H1 (cell line): ENCODE measurements around the gene ABHD2. TPM values are rescaled to one million over a fixed set of nuclear protein-coding genes. Genes with fewer than 3 reads are reported as not detected.

Experiments
- CTCF ChIA-PET: fragments of 300-600 bp; sonication (Branson Sonifier 250); formaldehyde crosslinking; loops from one replicate; lab custom pipeline; 2021; ENCODE audit not compliant: partially characterized antibody; lab: Charles Lee
- POLR2A ChIA-PET: fragments of 300-600 bp; sonication (Branson Sonifier 250); formaldehyde crosslinking; loops from one replicate; lab custom pipeline; 2021; ENCODE audit warnings: inconsistent platforms; ENCODE audit not compliant: partially characterized antibody; lab: Charles Lee
- DNase-seq, 2 experiments: peaks; one replicate each; pipeline versions ENCODE4 v3.0.0 to v3.0.0-alpha.2; 2010 to 2022; ENCODE audit warnings: low spot score in 2 of 2, low read depth in 1 of 2, mixed read lengths in 1 of 2
- FAIRE-seq: peaks from 2 replicates; lab custom pipeline; 2011; peaks lifted over from hg19 to GRCh38; lab: Jason Lieb, UNC
- H2AFZ ChIP-seq: 2 replicates; pipeline ENCODE4 v1.8.1; 2012; ENCODE audit warnings: low read length, inconsistent platforms
- H2AK5ac ChIP-seq: 2 replicates; pipeline ENCODE4 v1.6.1; 2013; ENCODE audit warnings: low read depth, low read length
- H2BK120ac ChIP-seq: replicated peaks from 2 replicates; pipeline ENCODE3; 2013; ENCODE audit warnings: low read depth, low read length, inconsistent platforms
- H2BK12ac ChIP-seq: 2 replicates; pipeline ENCODE4 v1.6.1; 2013; ENCODE audit warnings: low read depth, low read length
- H2BK15ac ChIP-seq: 2 replicates; pipeline ENCODE4 v1.6.1; 2013; ENCODE audit warnings: low read length
- H2BK20ac ChIP-seq: 2 replicates; pipeline ENCODE4 v1.6.1; 2013; ENCODE audit warnings: low read length
- H2BK5ac ChIP-seq: 2 replicates; pipeline ENCODE4 v1.6.1; 2013; ENCODE audit warnings: low read depth, low read length
- H3K14ac ChIP-seq: 2 replicates; pipeline ENCODE4 v1.6.1; 2013; ENCODE audit warnings: inconsistent platforms; ENCODE audit not compliant: insufficient read length
- H3K18ac ChIP-seq: 2 replicates; pipeline ENCODE4 v1.6.1; 2013; ENCODE audit warnings: low read length; ENCODE audit errors: extremely low read depth
- H3K23ac ChIP-seq: 2 replicates; pipeline ENCODE4 v1.6.1; 2013; ENCODE audit warnings: inconsistent platforms; ENCODE audit not compliant: insufficient read length
- H3K23me2 ChIP-seq: 2 replicates; pipeline ENCODE4 v1.6.1; 2013; ENCODE audit warnings: low read depth, low read length
- H3K27ac ChIP-seq: 2 replicates; pipeline ENCODE4 v1.6.1; 2011; ENCODE audit warnings: low read depth, low read length, inconsistent platforms
- H3K27me3 ChIP-seq, 4 experiments: replicated peaks in 1 of 4; 1 replicate in 1 of 4; 2 replicates in 3 of 4; pipeline versions ENCODE4 v1.6.1 to v1.8.1; 2011 to 2013; ENCODE audit warnings: low read length in 3 of 4, mild to moderate bottlenecking in 3 of 4, inconsistent platforms in 2 of 4, mixed read lengths in 2 of 4, moderate library complexity in 1 of 4; ENCODE audit not compliant: control insufficient read depth in 3 of 4, insufficient read depth in 3 of 4; ENCODE audit errors: extremely low read depth in 1 of 4
- H3K36me3 ChIP-seq, 4 experiments: 2 replicates each; pipeline versions ENCODE4 v1.6.1 to v1.8.1; 2011 to 2013; ENCODE audit warnings: mild to moderate bottlenecking in 4 of 4, low read length in 3 of 4, moderate library complexity in 2 of 4, control low read depth in 1 of 4, inconsistent platforms in 1 of 4; ENCODE audit not compliant: insufficient read depth in 4 of 4, control insufficient read depth in 2 of 4
- H3K4ac ChIP-seq: replicated peaks from 2 replicates; pipeline ENCODE3; 2013; ENCODE audit warnings: low read length, low read depth, mixed read lengths, inconsistent platforms; ENCODE audit not compliant: insufficient read length
- H3K4me1 ChIP-seq, 4 experiments: replicated peaks in 1 of 4; 1 replicate in 1 of 4; 2 replicates in 3 of 4; pipeline versions ENCODE4 v1.6.1 to v1.8.1; 2011 to 2013; ENCODE audit warnings: low read length in 3 of 4, inconsistent platforms in 2 of 4, mixed read lengths in 1 of 4; ENCODE audit not compliant: insufficient read depth in 4 of 4, control insufficient read depth in 3 of 4
- H3K4me2 ChIP-seq, 2 experiments: 2 replicates each; pipeline versions ENCODE4 v1.6.1 to v1.8.1; 2011 to 2013; ENCODE audit warnings: low read depth in 2 of 2, low read length in 2 of 2, control low read depth in 1 of 2, inconsistent platforms in 1 of 2, mild to moderate bottlenecking in 1 of 2; ENCODE audit not compliant: insufficient read depth in 1 of 2
- H3K4me3 ChIP-seq, 4 experiments: fragments of 200-600, 300-600 bp in 1 of 4; sonication (generic), shearing (Covaris generic), sonication (Bioruptor Twin) in 1 of 4; 2 replicates each; pipeline versions ENCODE4 v1.5.1 to v1.8.1; 2011 to 2016; ENCODE audit warnings: low read length in 4 of 4, low read depth in 3 of 4, control low read depth in 2 of 4, inconsistent platforms in 2 of 4, mild to moderate bottlenecking in 2 of 4, mixed read lengths in 1 of 4, moderate library complexity in 1 of 4; ENCODE audit not compliant: insufficient read depth in 2 of 4; ENCODE audit errors: extremely low read depth in 1 of 4
- H3K56ac ChIP-seq: replicated peaks from 2 replicates; pipeline ENCODE3; 2013; ENCODE audit warnings: low read depth, mild to moderate bottlenecking, mixed read lengths, low read length, inconsistent platforms; ENCODE audit not compliant: insufficient read length
- H3K79me1 ChIP-seq: 2 replicates; pipeline ENCODE4 v1.6.1; 2013; ENCODE audit warnings: low read depth, low read length, control low read depth
- H3K79me2 ChIP-seq, 2 experiments: 2 replicates each; pipeline versions ENCODE4 v1.6.1 to v1.8.1; 2012 to 2013; ENCODE audit warnings: low read length in 2 of 2, mild to moderate bottlenecking in 2 of 2, inconsistent platforms in 1 of 2; ENCODE audit not compliant: insufficient read depth in 2 of 2, control insufficient read depth in 1 of 2
- H3K9ac ChIP-seq, 4 experiments: replicated peaks in 1 of 4; 1 replicate in 1 of 4; 2 replicates in 3 of 4; pipeline versions ENCODE4 v1.6.1 to v1.8.1; 2011 to 2013; ENCODE audit warnings: low read depth in 3 of 4, low read length in 3 of 4, control low read depth in 2 of 4, mild to moderate bottlenecking in 2 of 4, moderate library complexity in 2 of 4, inconsistent platforms in 1 of 4; ENCODE audit errors: extremely low read depth in 1 of 4
- H3K9me3 ChIP-seq, 2 experiments: 2 replicates each; pipeline versions ENCODE4 v1.6.1 to v1.8.1; 2012 to 2013; ENCODE audit warnings: mild to moderate bottlenecking in 2 of 2, moderate library complexity in 2 of 2, control low read depth in 1 of 2, inconsistent platforms in 1 of 2, low read depth in 1 of 2, low read length in 1 of 2, mixed read lengths in 1 of 2; ENCODE audit not compliant: insufficient read depth in 2 of 2
- H4K20me1 ChIP-seq, 2 experiments: replicated peaks in 1 of 2; 2 replicates each; pipeline versions ENCODE3 to v1.8.1; 2011 to 2013; ENCODE audit warnings: inconsistent platforms in 2 of 2, low read length in 2 of 2, mild to moderate bottlenecking in 1 of 2; ENCODE audit not compliant: insufficient read depth in 2 of 2, control insufficient read depth in 1 of 2
- H4K5ac ChIP-seq: 2 replicates; pipeline ENCODE4 v1.6.1; 2013; ENCODE audit warnings: low read length, low read depth, mixed read lengths, inconsistent platforms; ENCODE audit not compliant: insufficient read length
- H4K8ac ChIP-seq: 2 replicates; pipeline ENCODE4 v1.8.0; 2013; ENCODE audit warnings: mild to moderate bottlenecking, moderate library complexity, low read length, inconsistent platforms; ENCODE audit not compliant: insufficient read depth; ENCODE audit errors: extremely low read depth
- H4K91ac ChIP-seq: replicated peaks from 2 replicates; pipeline ENCODE3; 2013; ENCODE audit warnings: low read length, mixed read lengths, inconsistent platforms; ENCODE audit not compliant: insufficient read length
- EGR1 ChIP-seq: IDR thresholded peaks from 2 replicates; pipeline ENCODE4 v1.6.1; 2011; ENCODE audit warnings: low read depth, low read length, borderline replicate concordance
- HDAC2 ChIP-seq, 2 experiments: fragments of 300-600 bp in 1 of 2; sonication (generic) in 1 of 2; IDR thresholded peaks; 2 replicates each; pipeline ENCODE4 v1.6.1; 2011 to 2012; ENCODE audit warnings: low read depth in 2 of 2, low read length in 2 of 2, mild to moderate bottlenecking in 2 of 2, moderate library complexity in 2 of 2, borderline replicate concordance in 1 of 2, inconsistent platforms in 1 of 2
- JUN ChIP-seq: IDR thresholded peaks from 2 replicates; pipeline ENCODE4 v1.6.1; 2011; ENCODE audit warnings: low read depth, mild to moderate bottlenecking, improper control_type of control experiment, low read length
- NANOG ChIP-seq: IDR thresholded peaks from 2 replicates; pipeline ENCODE4 v1.6.1; 2011; ENCODE audit warnings: low read length, low read depth, mild to moderate bottlenecking, inconsistent platforms; ENCODE audit not compliant: insufficient read depth, poor library complexity, severe bottlenecking
- NRF1 ChIP-seq: IDR thresholded peaks from 2 replicates; pipeline ENCODE4 v1.6.1; 2011; ENCODE audit warnings: mild to moderate bottlenecking, low read depth, low read length, improper control_type of control experiment
- RAD21 ChIP-seq, 2 experiments: IDR thresholded peaks in 1 of 2; conservative IDR thresholded peaks in 1 of 2; 2 replicates each; pipeline ENCODE4 v1.6.1; 2011; ENCODE audit warnings: low read depth in 2 of 2, low read length in 2 of 2, improper control_type of control experiment in 1 of 2, inconsistent platforms in 1 of 2, mild to moderate bottlenecking in 1 of 2, moderate library complexity in 1 of 2
- RBBP5 ChIP-seq: IDR thresholded peaks from 2 replicates; pipeline ENCODE4 v1.7.1; 2012; ENCODE audit warnings: low read depth, mild to moderate bottlenecking, inconsistent platforms, low read length, moderate library complexity, borderline replicate concordance
- SUZ12 ChIP-seq: fragments of 200-600 bp; sonication (generic); IDR thresholded peaks from 2 replicates; pipeline ENCODE4 v1.6.1; 2012; ENCODE audit warnings: mild to moderate bottlenecking, inconsistent platforms, low read length, moderate library complexity, mixed read lengths
- TCF12 ChIP-seq: IDR thresholded peaks from 2 replicates; pipeline ENCODE4 v1.6.1; 2011; ENCODE audit warnings: low read depth, mild to moderate bottlenecking, low read length
- WGBS, 2 experiments: shearing (Covaris generic) in 1 of 2; methylation state at CpG; one replicate each; pipeline versions ENCODE4 v1.1.6 to v1.1.7; 2013 to 2015; ENCODE audit warnings: low lambda C conversion rate in 2 of 2, mixed read lengths in 2 of 2, inconsistent platforms in 1 of 2, low coverage in 1 of 2, missing lambda C conversion rate in 1 of 2; ENCODE audit not compliant: insufficient replicate concordance in 2 of 2, insufficient coverage in 1 of 2, insufficient read length in 1 of 2; ENCODE audit errors: extremely low coverage in 1 of 2, missing lambda C conversion rate in 1 of 2; 5-methylcytosine and 5-hydroxymethylcytosine counted together
- polyA plus RNA-seq, 7 experiments: library from polyadenylated mRNA; depleted of rRNA in 3 of 7; stranded (reverse) in 5 of 7; unstranded in 2 of 7; fragments of >200 nt in 5 of 7; fragments of 200-250 nt in 2 of 7; gene quantifications; 1 replicate in 5 of 7; 2 replicates in 1 of 7; 4 replicates in 1 of 7; pipeline versions ENCODE4 v1.2.1 to v1.2.3, GENCODE V29; 2011 to 2013; ENCODE audit warnings: missing spikeins in 2 of 7, mixed read lengths in 2 of 7
- total RNA-seq: library from RNA; stranded (reverse); fragmentation: NEBNext Ultra II Directional; extraction: Animal tissue kit (Norgen Biotek cat#: 25700); gene quantifications from 2 replicates; pipeline ENCODE4 v1.2.1, GENCODE V29; 2021
- TF ChIP-seq, protein P1 (sequence below): IDR thresholded peaks from 2 replicates; pipeline ENCODE4 v1.6.1; 2011; ENCODE audit warnings: low read depth, mild to moderate bottlenecking, low read length; ENCODE audit not compliant: insufficient read depth

The ABHD2 gene
- total and polyA plus RNA-seq, 2 of the 8 experiments (the other 6 are each of a cell fraction or from before 2014, with no cell fraction given): 9.1 to 23.7 TPM

DNA sequence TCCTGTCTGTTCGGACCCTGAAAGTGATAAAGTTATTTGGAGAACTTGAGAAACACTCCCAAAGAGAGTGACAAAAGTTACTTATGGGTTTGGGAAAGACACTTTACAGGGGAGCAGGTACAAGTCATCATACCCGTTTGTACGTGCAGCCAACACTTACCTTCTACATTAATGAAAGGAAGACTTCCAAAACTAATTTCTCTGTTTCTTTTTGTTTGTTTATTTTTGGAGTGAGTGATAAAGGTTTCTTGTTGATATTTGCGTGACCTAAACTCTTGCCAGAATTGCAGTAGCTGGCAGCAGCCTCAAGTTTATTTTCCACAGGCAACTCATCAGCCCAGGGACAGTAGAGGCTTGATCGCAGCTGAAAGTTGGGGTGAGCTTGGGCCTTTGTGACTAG lies 8.4 kb downstream of the ABHD2 start:
- DNase-seq (no peak), FAIRE-seq (no peak)
- Histone ChIP-seq H3K23me2 (no peaks in the 10 kb centered on the region), H3K14ac (no peak overlapping the region), H3K79me1 (no peaks in the 10 kb centered on the region; the same call in 1 of the 2 replicates), H3K36me3 (no peaks in the 10 kb centered on the region), H2BK120ac (no peak overlapping the region), H3K56ac (no peak overlapping the region), H3K18ac (no peak overlapping the region), H3K27me3 (no peaks in the 10 kb centered on the region), H4K8ac (no peak overlapping the region), H3K4me3 (no peak overlapping the region), H3K4me2 (no peak overlapping the region), H4K91ac (no peak overlapping the region), H3K9me3 (no peaks in the 10 kb centered on the region), H2AK5ac (no peak overlapping the region), H2BK5ac (no peak overlapping the region), H4K5ac (no peak overlapping the region), H2BK20ac (no peak overlapping the region), H3K4me1 (peaks cover 0 to 6% (median 2%) of the 10 kb centered on the region in 4 experiments; a peak in 2 of 7 replicates), H2AFZ (no peak overlapping the region), H3K23ac (no peak overlapping the region), H2BK12ac (no peak overlapping the region), H4K20me1 (no peaks in the 10 kb centered on the region), H3K4ac (no peak overlapping the region), H3K27ac (no peak overlapping the region), H3K9ac (no peak overlapping the region), H3K79me2 (peaks cover 0 to 9% of the 10 kb centered on the region in 2 experiments; a peak in 3 of 4 replicates), H2BK15ac (no peak overlapping the region)
- ChIA-PET CTCF (interaction anchor here (0.6 to 3.8 kb wide), 11 partner anchors 11 to 1837 kb away, joined by 3 to 16 read pairs (median 4); no protein-coding TSS in a partner anchor), POLR2A (interaction anchor here (0.9 to 1.1 kb wide), 2 partner anchors 8 to 47 kb away, joined by 3 read pairs; partner anchors contain the start of gene ABHD2)
- WGBS, 2 experiments: 87% methylated on average over 5 of the region's 5 CpGs; no CpG with 5 or more reads in 1 of the 2 experiments
- TF ChIP-seq NANOG: no peak
- no peak for TF ChIP-seq EGR1
- TF ChIP-seq JUN: no peak
- TF ChIP-seq, protein P1, sequence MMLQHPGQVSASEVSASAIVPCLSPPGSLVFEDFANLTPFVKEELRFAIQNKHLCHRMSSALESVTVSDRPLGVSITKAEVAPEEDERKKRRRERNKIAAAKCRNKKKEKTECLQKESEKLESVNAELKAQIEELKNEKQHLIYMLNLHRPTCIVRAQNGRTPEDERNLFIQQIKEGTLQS: no peak
- no peak for TF ChIP-seq SUZ12
- no peak for TF ChIP-seq HDAC2 (IDR thresholded peaks at IDR 0.05; ENCODE audit: borderline replicate concordance in 1 of 2, low read depth in 2 of 2, low read length in 2 of 2)
- no peak for TF ChIP-seq TCF12
- no peak for TF ChIP-seq NRF1
- TF ChIP-seq RAD21 (IDR thresholded peaks at IDR 0.05 in 1 of 2, conservative IDR thresholded peaks at IDR 0.05 in 1 of 2; ENCODE audit: low read depth in 2 of 2, low read length in 2 of 2): no peak
- TF ChIP-seq RBBP5: no peak
